IPS-20b (cell line): ENCODE results near the gene SCGB2A2.

Experiments
- H3K27ac ChIP-seq: one replicate; pipeline ENCODE4 v1.5.1; 2013; ENCODE audit warnings: low read length
- H3K27me3 ChIP-seq: 2 replicates; pipeline ENCODE4 v1.6.1; 2013; ENCODE audit warnings: mild to moderate bottlenecking, low read length, inconsistent platforms; ENCODE audit not compliant: insufficient read depth
- H3K36me3 ChIP-seq: 2 replicates; pipeline ENCODE4 v1.6.1; 2013; ENCODE audit warnings: low read depth, mild to moderate bottlenecking, inconsistent platforms, low read length, moderate library complexity; ENCODE audit not compliant: insufficient read depth
- H3K4me1 ChIP-seq: 2 replicates; pipeline ENCODE4 v1.6.1; 2013; ENCODE audit warnings: mild to moderate bottlenecking, control low read depth, inconsistent platforms, low read length, moderate library complexity; ENCODE audit not compliant: insufficient read depth
- H3K4me3 ChIP-seq: 2 replicates; pipeline ENCODE4 v1.5.1; 2013; ENCODE audit warnings: mild to moderate bottlenecking, low read length, inconsistent platforms
- H3K9ac ChIP-seq: 2 replicates; pipeline ENCODE4 v1.6.1; 2013; ENCODE audit warnings: low read depth, mild to moderate bottlenecking, inconsistent platforms, low read length, moderate library complexity
- H3K9me3 ChIP-seq: 2 replicates; pipeline ENCODE4 v1.6.1; 2013; ENCODE audit warnings: mild to moderate bottlenecking, low read depth, low read length, inconsistent platforms; ENCODE audit not compliant: insufficient read depth

The SCGB2A2 gene

DNA sequence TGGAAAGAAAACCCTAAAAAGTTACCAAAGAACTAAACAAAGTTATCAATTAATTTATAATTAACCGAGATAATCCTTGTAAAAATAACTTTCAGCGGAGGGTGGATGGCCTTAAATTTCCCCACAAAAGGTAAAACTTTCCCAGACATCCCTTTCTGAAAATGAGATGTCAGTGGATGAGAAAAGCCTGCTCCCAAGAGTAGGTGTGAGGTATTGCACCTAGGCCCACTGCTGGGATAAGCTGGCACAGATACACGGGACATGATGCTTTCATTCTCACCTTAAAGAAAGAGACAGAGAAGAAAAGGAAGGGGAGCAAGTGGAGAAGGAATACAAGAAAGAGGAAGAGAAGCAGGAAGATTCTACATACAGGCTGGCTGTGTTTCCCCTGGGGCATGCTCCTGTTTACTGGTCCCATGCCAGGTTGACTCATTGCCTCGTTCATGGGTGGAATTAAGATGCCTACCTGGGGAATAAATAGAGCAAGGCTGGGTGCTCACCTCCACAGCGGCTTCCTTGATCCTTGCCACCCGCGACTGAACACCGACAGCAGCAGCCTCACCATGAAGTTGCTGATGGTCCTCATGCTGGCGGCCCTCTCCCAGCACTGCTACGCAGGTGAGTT, at the start of gene SCGB2A2:
Gene SCGB2A2, plus strand, starts transcription at position 505 of the 625 bp plus-strand sequence. Its CDS starts 59 bp downstream, at position 564.
- no peaks in the 10 kb centered on the region for H3K36me3 ChIP-seq
- H3K9me3 ChIP-seq = no peaks in the 10 kb centered on the region
- no peak within 1 kb of the TSS for H3K4me3 ChIP-seq
- no peaks in the 10 kb centered on the region for H3K27me3 ChIP-seq
- no peak within 1 kb of the TSS for H3K9ac ChIP-seq
- no peaks in the 10 kb centered on the region for H3K4me1 ChIP-seq
- H3K27ac ChIP-seq = no peak within 1 kb of the TSS

DNA sequence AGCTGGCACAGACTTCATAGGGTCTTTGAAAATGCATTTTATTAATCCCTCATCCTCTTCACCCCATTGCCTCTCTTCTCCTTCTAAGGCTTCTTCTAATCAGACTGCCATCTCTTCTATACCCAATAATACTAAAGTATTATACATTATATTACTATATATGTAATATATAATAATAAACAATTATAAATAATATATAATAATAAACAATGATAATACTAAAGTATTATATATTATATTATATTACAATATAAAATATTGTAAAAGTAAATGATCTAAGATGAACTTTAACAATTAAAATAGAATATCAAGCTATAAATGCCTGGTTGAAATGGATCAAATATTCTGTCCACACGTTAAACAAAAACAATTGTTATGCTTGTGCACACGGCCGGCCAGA, 48.5 kb upstream of the SCGB2A2 start:
- Histone ChIP-seq H3K27me3 (no peaks in the 10 kb centered on the region), H3K4me1 (no peaks in the 10 kb centered on the region), H3K4me3 (no peak overlapping the region), H3K27ac (no peak overlapping the region), H3K36me3 (no peaks in the 10 kb centered on the region), H3K9ac (no peak overlapping the region), H3K9me3 (peaks cover 36% of the 10 kb centered on the region)

DNA sequence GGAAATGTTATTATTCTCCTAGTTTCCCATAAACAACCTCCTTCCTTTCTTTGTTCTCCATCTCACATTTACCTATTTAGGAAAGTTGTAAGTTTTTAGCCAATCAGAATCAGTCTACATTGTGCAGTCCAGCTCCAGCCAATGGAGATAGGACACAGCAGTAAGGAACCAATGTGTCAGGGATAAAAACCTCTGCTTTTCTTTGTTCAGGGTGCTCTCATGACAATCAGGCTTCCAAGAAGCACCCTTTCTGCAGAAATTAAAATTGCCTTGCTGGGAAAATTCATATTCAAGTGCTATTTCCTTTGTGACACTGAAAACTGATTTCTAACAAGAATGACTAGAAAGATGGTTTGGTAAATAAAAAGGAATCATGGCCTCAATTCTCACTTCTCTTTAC, 46.9 kb upstream of the SCGB2A2 start:
- no peaks in the 10 kb centered on the region for H3K36me3 ChIP-seq
- H3K9me3 ChIP-seq = peaks cover 36% of the 10 kb centered on the region

DNA sequence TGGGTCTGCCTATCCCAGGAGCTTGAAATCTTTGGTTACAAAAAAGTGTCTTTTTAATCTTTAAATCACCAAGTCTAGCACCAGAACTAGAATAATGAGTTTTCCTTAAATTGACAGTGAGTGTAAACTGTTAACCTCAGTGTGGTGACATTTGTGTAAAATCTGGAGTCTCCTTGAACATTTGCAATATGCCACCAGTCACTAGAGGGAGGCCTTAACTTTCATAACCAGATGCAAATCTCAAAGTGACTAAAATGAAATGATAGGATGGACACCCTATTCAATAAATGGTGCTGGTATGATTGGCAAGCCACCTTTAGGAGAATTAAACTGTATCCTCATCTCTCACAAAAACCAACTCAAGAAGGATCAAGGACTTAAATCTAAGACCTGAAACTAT, 36.2 kb upstream of the SCGB2A2 start:
- H3K36me3 ChIP-seq = no peaks in the 10 kb centered on the region
- H3K4me3 ChIP-seq = no peak overlapping the region
- no peaks in the 10 kb centered on the region for H3K9me3 ChIP-seq
- no peaks in the 10 kb centered on the region for H3K4me1 ChIP-seq
- no peak overlapping the region for H3K9ac ChIP-seq
- peaks cover 2% of the 10 kb centered on the region for H3K27me3 ChIP-seq
- H3K27ac ChIP-seq = no peak overlapping the region

More for the DNA sequence above, 46.9 kb upstream of the SCGB2A2 start:
- Histone ChIP-seq H3K4me3 (no peak overlapping the region), H3K9ac (no peak overlapping the region), H3K4me1 (no peaks in the 10 kb centered on the region), H3K27ac (no peak overlapping the region), H3K27me3 (no peaks in the 10 kb centered on the region)

DNA sequence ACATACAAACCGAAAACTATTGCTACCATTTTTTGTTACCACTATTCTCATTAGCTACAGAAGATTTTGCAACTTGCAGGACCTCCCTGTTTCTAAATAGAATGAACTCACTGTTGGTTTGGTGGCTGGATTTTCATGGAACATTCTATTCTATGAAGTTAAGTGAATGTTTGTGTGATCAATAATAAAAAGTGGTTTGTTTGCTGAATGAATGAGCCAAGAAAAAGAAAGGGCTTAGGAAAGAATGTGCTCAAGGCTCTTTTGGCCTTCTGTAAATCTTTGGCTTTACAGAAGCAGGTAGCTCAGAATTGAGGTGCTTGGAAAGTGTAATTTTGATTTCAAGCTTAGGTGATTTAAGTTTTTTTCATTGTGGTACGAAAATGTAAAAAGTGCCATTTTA, 33.8 kb upstream of the SCGB2A2 start:
- H3K9me3 ChIP-seq = no peaks in the 10 kb centered on the region
- H3K9ac ChIP-seq = no peak overlapping the region
- no peaks in the 10 kb centered on the region for H3K4me1 ChIP-seq
- H3K4me3 ChIP-seq = no peak overlapping the region
- no peak overlapping the region for H3K27ac ChIP-seq
- H3K36me3 ChIP-seq = no peaks in the 10 kb centered on the region
- peaks cover 6% of the 10 kb centered on the region for H3K27me3 ChIP-seq

DNA sequence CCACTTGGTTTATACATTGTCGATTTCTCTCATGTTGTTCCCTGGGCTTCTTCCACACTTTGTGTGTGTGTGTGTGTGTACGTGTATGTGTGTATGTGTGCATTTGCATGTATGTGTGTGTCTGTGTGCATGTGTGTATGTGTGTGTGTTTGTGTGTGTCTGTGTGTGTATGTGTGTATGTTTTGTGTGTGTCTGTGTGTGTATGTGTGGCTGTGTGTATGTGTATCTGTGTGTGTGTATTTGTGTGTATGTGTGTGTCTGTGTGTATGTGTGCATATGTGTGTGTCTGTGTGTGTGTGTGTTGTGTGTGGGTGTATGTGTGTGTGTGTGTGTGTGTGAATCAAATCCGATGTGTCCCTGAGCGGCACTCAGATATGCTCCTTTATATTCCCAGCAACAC, 32.5 kb upstream of the SCGB2A2 start:
- Histone ChIP-seq H3K4me3 (no peak overlapping the region), H3K36me3 (no peaks in the 10 kb centered on the region), H3K27me3 (peaks cover 6% of the 10 kb centered on the region), H3K27ac (no peak overlapping the region), H3K4me1 (no peaks in the 10 kb centered on the region), H3K9me3 (no peaks in the 10 kb centered on the region), H3K9ac (no peak overlapping the region)

DNA sequence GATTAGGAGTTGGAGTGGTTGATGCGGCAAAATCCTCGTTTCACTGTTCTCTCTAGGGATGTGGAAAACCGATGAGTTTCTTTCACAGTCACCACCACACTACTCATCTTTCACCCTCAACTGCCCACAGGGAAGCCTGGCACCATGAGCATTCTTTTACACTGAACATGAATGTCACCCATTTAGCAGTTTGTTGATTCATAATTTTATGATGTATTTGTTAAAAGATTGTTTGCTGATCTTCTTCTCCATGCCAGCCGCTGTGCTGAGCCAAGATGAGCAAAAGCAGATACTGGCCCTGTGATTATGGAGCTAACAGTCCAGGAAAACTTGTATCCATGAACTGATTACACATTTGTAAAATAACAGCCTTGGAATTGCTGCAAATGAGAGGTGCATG, 31.8 kb upstream of the SCGB2A2 start:
- Histone ChIP-seq H3K27me3 (peaks cover 6% of the 10 kb centered on the region), H3K4me3 (no peak overlapping the region), H3K9me3 (no peaks in the 10 kb centered on the region), H3K4me1 (no peaks in the 10 kb centered on the region), H3K9ac (no peak overlapping the region), H3K36me3 (no peaks in the 10 kb centered on the region), H3K27ac (no peak overlapping the region)

DNA sequence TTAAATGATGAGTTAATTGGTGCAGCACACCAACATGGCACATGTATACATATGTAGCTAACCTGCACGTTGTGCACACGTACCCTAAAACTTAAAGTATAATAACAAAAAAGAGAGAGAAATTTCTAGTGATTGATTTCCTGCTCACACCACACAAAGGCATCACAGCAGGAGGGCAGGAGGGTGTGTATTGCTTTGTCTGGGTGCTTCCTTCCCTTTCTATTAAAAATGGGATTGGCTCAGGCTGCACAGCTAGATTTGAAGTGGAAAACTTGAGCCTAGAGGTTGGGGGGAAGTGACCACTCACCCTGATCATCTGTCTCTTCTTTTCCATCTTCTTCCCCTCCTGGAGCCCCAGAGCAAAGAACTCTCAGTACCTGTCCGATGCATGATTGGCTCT, 28.9 kb upstream of the SCGB2A2 start:
- H3K27me3 ChIP-seq = peaks cover 6% of the 10 kb centered on the region; the same call in 1 of the 2 replicates
- no peaks in the 10 kb centered on the region for H3K4me1 ChIP-seq
- no peak overlapping the region for H3K27ac ChIP-seq
- H3K4me3 ChIP-seq = no peak overlapping the region
- H3K9ac ChIP-seq = no peak overlapping the region
- H3K9me3 ChIP-seq = no peaks in the 10 kb centered on the region
- no peaks in the 10 kb centered on the region for H3K36me3 ChIP-seq

DNA sequence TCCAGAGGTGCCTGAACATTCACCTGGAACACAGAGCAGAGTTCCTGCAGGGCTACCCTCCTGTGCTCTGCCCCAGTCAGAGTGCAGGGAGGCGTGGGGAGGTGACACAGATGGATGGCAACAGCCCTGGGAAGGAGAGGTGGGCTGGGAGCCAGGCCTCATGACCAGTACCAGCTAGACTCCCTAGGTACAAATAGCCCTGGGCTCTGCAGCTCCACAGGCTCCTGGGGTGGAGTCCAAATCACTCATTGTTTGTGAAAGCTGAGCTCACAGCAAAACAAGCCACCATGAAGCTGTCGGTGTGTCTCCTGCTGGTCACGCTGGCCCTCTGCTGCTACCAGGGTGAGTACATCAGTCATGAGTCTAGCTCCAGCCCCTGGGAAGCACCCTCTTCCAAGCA, 27.9 kb upstream of the SCGB2A2 start, which contains the start of gene SCGB1D2:
Gene SCGB1D2, plus strand, starts transcription at position 219 of the 400 bp plus-strand sequence. Its CDS starts 69 bp downstream, at position 288.
- no peak within 1 kb of the TSS for H3K27ac ChIP-seq

DNA sequence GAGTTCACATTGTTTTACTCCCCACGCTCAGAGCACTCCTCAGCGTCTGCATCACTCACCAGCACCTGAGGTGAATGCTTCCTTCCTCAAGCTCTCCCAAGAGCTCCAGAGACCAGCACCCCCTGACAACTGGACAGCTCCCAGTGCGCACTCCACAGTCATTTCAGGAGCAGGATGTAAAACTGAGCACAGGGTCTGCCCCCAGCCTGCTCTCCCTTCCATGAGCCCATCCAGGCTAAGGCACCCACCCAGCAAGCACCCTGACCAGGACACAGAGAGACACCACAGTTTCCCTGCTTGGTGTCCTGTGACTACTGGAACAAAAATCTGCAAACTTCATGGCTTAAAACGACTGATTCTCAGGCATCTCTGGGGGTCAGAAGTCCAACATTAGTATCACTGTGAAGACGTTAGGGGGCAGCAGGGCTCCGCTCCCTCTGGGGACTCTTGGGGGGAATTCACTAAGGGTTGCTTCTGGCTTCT, 24.6 kb upstream of the SCGB2A2 start:
- Histone ChIP-seq H3K9ac (no peak overlapping the region), H3K27me3 (no peaks in the 10 kb centered on the region), H3K27ac (no peak overlapping the region), H3K9me3 (peaks cover 14% of the 10 kb centered on the region; the same call in 1 of the 2 replicates), H3K4me1 (no peaks in the 10 kb centered on the region), H3K4me3 (no peak overlapping the region), H3K36me3 (no peaks in the 10 kb centered on the region)

More for the DNA sequence above, 27.9 kb upstream of the SCGB2A2 start, which contains the start of gene SCGB1D2:
- no peaks in the 10 kb centered on the region for H3K9me3 ChIP-seq
- no peak within 1 kb of the TSS for H3K9ac ChIP-seq
- H3K36me3 ChIP-seq = no peaks in the 10 kb centered on the region
- peaks cover 6% of the 10 kb centered on the region; the same call in 1 of the 2 replicates for H3K27me3 ChIP-seq
- no peaks in the 10 kb centered on the region for H3K4me1 ChIP-seq
- no peak within 1 kb of the TSS for H3K4me3 ChIP-seq

DNA sequence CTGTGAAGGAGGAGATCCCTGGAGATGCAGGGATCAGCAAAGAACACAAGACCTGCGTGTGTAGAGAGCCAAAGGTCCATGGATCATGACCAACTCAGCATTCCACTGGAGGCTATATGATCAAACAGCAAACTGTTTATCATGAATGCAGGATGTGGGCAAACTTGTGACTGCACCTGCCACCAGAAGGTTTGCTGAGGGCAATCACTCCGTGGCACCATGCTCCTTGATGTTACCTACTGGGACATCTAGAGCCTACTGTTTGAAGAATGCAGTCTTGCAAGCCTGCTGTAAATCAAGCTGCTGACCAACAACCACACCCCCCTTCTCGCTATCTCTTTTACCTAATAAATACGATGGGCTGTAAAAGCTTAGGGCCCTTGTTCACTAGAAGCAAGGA, 18.3 kb upstream of the SCGB2A2 start:
- peaks cover 44% of the 10 kb centered on the region for H3K9me3 ChIP-seq
- H3K9ac ChIP-seq = no peak overlapping the region
- H3K4me1 ChIP-seq = no peaks in the 10 kb centered on the region
- no peak overlapping the region for H3K27ac ChIP-seq
- no peaks in the 10 kb centered on the region for H3K36me3 ChIP-seq
- no peak overlapping the region for H3K4me3 ChIP-seq
- H3K27me3 ChIP-seq = no peaks in the 10 kb centered on the region

DNA sequence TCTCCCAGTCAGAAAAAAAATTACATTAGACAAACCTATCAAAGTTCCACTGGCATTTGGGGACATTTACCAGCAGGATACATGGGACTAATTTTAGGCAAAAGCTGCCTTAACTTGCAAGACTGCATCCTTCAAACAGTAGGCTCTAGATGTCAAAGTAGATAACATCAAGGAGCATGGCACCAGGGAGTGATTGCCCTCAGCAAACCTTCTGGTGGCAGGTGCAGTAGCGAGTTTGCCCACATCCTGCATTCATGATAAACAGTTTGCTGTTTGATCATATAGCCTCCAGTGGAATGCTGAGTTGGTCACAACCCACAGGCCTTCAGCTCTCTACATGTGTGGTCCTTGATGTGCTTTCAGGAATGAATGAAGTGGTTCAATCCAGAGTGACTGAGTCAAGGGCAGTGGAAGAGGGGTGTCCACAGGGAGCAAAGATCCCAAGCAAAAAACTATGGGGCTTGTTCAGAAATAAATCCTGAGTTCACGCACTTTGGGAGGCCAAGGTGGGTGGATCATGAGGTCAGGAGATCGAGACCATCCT, 15.9 kb upstream of the SCGB2A2 start:
- Histone ChIP-seq H3K27ac (no peak overlapping the region), H3K9me3 (peaks cover 41% of the 10 kb centered on the region), H3K4me3 (no peak overlapping the region), H3K36me3 (no peaks in the 10 kb centered on the region), H3K27me3 (no peaks in the 10 kb centered on the region), H3K4me1 (no peaks in the 10 kb centered on the region), H3K9ac (no peak overlapping the region)
